ENCODE measurements around the gene POLD1. TPM values are rescaled to one million over a fixed set of nuclear protein-coding genes. Genes with fewer than 3 reads are reported as not detected.

Gene POLD1
- total RNA-seq, 4 donors from 2014 or later = 14.0 to 18.8 (median 17.6) TPM

DNA sequence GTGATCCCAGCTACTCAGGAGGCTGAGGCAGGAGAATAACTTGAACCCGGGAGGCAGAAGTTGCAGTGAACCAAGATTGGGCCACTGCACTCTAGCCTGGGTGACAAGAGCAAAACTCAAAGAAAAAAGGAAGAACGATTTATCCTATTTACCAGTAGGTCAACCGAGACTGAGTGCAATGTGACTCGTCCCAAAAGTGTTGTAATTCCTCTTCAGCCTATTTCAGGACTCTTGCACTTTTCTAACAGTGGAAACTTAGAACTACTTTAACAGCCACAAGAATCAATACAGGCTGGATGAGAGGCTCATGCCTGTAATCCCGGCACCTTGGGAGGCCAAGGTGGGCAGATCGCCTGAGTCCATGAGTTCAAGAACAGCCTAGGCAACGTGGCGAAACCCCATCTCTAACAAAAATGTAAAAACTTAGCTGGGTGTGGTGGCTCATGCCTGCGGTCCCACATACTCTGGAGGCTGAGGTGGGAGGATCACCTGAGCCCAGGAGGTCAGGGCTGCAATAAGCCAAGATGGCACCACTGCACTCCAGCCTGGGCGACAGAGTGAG is 12.2 kb upstream of the POLD1 start:
- Histone ChIP-seq H3K9me3 (no peaks in the 10 kb centered on the region), H3K4me3 (no peak overlapping the region), H3K36me3 (no peaks in the 10 kb centered on the region), H3K4me1 (peaks cover 0 to 33% (median 3%) of the 10 kb centered on the region in 3 donors), H3K27ac (no peak overlapping the region), H3K27me3 (no peaks in the 10 kb centered on the region)
- intact Hi-C loops (cut with DNase I) = no loop called here
- TF ChIP-seq, protein P1, sequence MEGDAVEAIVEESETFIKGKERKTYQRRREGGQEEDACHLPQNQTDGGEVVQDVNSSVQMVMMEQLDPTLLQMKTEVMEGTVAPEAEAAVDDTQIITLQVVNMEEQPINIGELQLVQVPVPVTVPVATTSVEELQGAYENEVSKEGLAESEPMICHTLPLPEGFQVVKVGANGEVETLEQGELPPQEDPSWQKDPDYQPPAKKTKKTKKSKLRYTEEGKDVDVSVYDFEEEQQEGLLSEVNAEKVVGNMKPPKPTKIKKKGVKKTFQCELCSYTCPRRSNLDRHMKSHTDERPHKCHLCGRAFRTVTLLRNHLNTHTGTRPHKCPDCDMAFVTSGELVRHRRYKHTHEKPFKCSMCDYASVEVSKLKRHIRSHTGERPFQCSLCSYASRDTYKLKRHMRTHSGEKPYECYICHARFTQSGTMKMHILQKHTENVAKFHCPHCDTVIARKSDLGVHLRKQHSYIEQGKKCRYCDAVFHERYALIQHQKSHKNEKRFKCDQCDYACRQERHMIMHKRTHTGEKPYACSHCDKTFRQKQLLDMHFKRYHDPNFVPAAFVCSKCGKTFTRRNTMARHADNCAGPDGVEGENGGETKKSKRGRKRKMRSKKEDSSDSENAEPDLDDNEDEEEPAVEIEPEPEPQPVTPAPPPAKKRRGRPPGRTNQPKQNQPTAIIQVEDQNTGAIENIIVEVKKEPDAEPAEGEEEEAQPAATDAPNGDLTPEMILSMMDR (IDR thresholded peaks at IDR 0.05) = no peak
- TF ChIP-seq POLR2A (IDR thresholded peaks at IDR 0.05) = no peak
- no peak for DNase-seq
- WGBS, 2 donors = 85 to 89% methylated on average over 10 of the region's 10 CpGs

DNA sequence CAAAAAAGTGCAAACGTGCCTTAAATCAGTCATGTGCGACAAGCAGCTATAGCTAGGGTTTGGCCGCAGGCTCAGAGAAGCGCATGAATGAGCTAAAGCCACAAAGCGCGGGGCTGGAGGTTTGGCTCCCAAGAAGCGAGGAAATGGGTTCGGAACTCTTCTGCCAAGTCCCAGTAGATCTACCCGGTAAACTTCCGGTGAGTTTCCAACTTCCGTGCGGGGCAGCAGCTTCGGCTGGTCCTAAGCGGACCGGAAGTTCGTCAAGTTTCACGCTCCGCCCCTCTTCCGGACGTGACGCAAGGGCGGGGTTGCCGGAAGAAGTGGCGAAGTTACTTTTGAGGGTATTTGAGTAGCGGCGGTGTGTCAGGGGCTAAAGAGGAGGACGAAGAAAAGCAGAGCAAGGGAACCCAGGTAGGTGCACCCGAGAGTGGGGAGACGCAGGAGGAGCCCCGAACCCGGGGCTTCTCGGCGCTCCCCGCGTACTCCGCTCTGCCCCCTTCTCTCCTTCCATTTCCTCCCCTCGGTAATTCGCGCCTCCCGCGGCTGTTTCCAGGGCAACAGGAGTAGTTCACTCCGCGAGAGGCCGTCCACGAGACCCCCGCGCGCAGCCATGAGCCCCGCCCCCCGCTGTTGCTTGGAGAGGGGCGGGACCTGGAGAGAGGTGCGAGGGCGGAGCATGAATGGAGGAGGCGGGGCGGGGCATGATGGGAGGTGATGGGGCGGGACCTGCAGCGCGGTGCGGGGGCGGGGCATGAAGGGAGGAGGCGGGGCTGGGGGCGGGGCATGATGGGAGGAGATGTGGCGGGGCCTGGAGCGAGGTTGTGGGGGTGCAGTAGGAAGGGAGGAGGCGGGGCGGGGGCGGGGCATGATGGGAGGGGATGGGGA is 7.7 kb upstream of the POLD1 start, which contains the start of gene NR1H2:
Gene NR1H2, plus strand, starts transcription at position 292 of the 885 bp plus-strand sequence. CDS start 1,149 bp downstream, outside the sequence.
- H3K27ac ChIP-seq = peak within 1 kb of the TSS; percentile 97 to 100 (median 100)
- H3K36me3 ChIP-seq = peaks cover 27 to 43% (median 35%) of the 10 kb centered on the region in 3 donors
- H3K27me3 ChIP-seq = no peaks in the 10 kb centered on the region
- H3K4me1 ChIP-seq = peaks cover 0 to 30% (median 3%) of the 10 kb centered on the region in 3 donors
- peak within 1 kb of the TSS; percentile 86 to 98 (median 94) for H3K4me3 ChIP-seq
- TF ChIP-seq, protein P1 (IDR thresholded peaks at IDR 0.05) = peak in 1 of 6 experiments; percentile 43
- peak in 3 of 4 donors; percentile 24 to 89 (median 70) for TF ChIP-seq POLR2A (IDR thresholded peaks at IDR 0.05)
- WGBS, 2 donors = 0 to 1% methylated on average over 16 to 37 of the region's 67 CpGs
- DNase-seq = peak; percentile 85
- no peaks in the 10 kb centered on the region for H3K9me3 ChIP-seq
- intact Hi-C loops (cut with DNase I) = no loop called here

DNA sequence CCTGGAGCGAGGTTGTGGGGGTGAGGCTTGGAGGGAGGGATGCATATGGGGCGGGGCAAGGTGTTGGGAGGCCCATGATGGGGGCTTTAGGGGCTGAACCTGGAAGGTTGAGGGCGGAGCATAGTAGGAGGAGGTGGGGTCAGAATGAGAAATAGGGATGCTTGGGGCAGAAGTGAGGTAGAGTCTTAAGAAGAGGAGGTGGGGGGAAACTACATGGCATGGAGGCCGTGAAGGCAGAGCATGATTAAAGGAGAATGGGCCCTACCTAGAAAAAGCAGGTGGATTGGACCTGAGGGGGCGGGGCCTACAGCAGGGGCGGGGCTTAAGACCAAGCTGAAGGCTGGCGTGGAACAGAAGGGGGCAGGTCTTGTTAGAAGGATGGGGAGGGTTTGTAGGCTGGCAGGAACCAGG is 7.1 kb upstream of the POLD1 start:
- H3K4me3 ChIP-seq = peak overlapping the region in 3 of 4 donors; percentile 93 to 98 (median 95)
- H3K4me1 ChIP-seq = peaks cover 0 to 30% (median 3%) of the 10 kb centered on the region in 3 donors
- no peaks in the 10 kb centered on the region for H3K9me3 ChIP-seq
- intact Hi-C loops (cut with DNase I) = no loop called here
- peak overlapping the region; percentile 97 to 100 (median 100) for H3K27ac ChIP-seq
- peaks cover 27 to 49% (median 40%) of the 10 kb centered on the region in 3 donors for H3K36me3 ChIP-seq
- no peak for DNase-seq
- 36 to 57% methylated on average over 6 to 7 of the region's 7 CpGs for WGBS, 2 donors
- H3K27me3 ChIP-seq = no peaks in the 10 kb centered on the region
- TF ChIP-seq POLR2A (IDR thresholded peaks at IDR 0.05) = no peak
- TF ChIP-seq, protein P1 (IDR thresholded peaks at IDR 0.05) = no peak

DNA sequence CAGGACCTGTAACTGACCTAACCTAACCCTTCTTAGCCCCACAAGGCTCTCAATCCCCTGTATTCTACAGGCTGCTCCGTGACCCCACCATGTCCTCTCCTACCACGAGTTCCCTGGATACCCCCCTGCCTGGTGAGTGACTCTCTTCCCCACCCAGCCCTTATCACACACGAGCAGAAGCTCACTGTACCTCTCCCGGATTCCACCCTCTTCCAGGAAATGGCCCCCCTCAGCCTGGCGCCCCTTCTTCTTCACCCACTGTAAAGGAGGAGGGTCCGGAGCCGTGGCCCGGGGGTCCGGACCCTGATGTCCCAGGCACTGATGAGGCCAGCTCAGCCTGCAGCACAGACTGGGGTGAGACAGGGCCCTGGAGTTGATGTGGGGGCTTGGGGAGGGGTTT is 6.6 kb upstream of the POLD1 start:
- H3K4me3 ChIP-seq = no peak overlapping the region
- H3K27ac ChIP-seq = peak overlapping the region in 3 of 4 donors; percentile 99 to 100 (median 100)
- H3K27me3 ChIP-seq = no peaks in the 10 kb centered on the region
- intact Hi-C loops (cut with DNase I) = no loop called here
- H3K9me3 ChIP-seq = no peaks in the 10 kb centered on the region
- H3K4me1 ChIP-seq = peaks cover 0 to 30% (median 3%) of the 10 kb centered on the region in 3 donors
- WGBS, 2 donors = 73 to 86% methylated on average over 2 to 8 of the region's 9 CpGs
- TF ChIP-seq, protein P1 (IDR thresholded peaks at IDR 0.05) = no peak
- TF ChIP-seq POLR2A (IDR thresholded peaks at IDR 0.05) = no peak
- DNase-seq = no peak
- H3K36me3 ChIP-seq = peaks cover 27 to 54% (median 45%) of the 10 kb centered on the region in 3 donors

All from esophagus squamous epithelium (tissue), 5 donors.